Measurements from ENCODE around the gene HSPB2. TPM values are rescaled to one million over a fixed set of nuclear protein-coding genes. Genes with fewer than 3 reads are reported as not detected.
A peak's percentile ranks its signal among the peaks of the same experiment; 100 is the strongest.
"Not testable (repeated sequence)": the region's sequence is repeated elsewhere in the genome, so short reads cannot be mapped to it uniquely, and the experiment has no call there.

The HSPB2 gene
- total RNA-seq, 4 donors from 2014 or later, result 3.1 to 4.6 TPM; not detected in 2

DNA sequence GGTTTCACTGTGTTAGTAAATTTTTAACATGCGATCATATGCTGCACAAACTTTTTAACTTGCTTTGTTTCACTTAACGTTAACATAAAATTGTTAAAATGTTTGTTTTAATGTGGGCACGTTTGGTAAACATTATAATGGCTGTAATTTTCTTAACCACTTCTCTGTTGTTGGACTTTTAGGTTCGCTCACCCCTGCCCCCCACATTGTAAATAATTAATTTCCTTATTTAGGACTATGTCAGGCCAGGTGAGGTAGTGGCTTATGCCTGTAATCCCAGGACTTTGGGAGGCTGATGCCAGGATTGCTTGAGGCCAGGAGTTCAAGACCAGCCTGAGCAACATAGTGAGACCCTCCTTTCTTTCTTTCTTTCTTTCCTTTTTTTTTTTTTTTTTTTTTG, 17.9 kb downstream of the HSPB2 start:
- DNase-seq (ENCODE audit: low spot score) (no peak), ATAC-seq (ENCODE audit: low FRiP score) (no peak)
- TF ChIP-seq CTCF (IDR thresholded peaks at IDR 0.05), result no peak

- no peak for ATAC-seq (ENCODE audit: low FRiP score)
- TF ChIP-seq CTCF (IDR thresholded peaks at IDR 0.05), result no peak
- DNase-seq (ENCODE audit: low spot score), result no peak
These were observed 20.0 kb downstream of the HSPB2 start for GRCh38 chr11:111932611-111932950.

GRCh38 chr11:111933176-111933575, 20.6 kb downstream of the HSPB2 start:
- not testable (repeated sequence) for ATAC-seq (ENCODE audit: low FRiP score); DNase-seq (ENCODE audit: low spot score)

DNA sequence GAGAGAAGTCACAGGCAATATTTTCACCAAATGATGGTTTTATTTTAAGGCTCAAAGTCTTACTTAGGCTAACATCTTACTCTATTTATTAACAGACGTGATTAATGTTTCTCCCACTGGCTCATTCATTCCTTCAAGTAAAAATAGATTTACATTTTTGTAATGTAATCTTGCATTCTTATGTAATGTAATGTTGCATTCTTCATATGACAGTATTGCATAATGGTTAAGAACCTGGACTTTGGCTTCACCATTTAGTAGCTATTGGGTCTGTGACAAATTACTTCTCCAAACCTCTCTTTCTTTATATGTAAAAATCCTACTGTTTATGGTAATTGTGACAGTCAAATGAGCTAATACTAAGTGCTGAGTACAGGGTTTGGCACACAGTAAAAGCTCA, 21.3 kb downstream of the HSPB2 start:
- no peak for TF ChIP-seq CTCF (IDR thresholded peaks at IDR 0.05)
- no peak for ATAC-seq (ENCODE audit: low FRiP score)
- DNase-seq (ENCODE audit: low spot score), result no peak

GRCh38 chr11:111934306-111934705, 21.8 kb downstream of the HSPB2 start:
- no peak for DNase-seq (ENCODE audit: low spot score)
- TF ChIP-seq CTCF (IDR thresholded peaks at IDR 0.05), result no peak
- no peak for ATAC-seq (ENCODE audit: low FRiP score)

DNA sequence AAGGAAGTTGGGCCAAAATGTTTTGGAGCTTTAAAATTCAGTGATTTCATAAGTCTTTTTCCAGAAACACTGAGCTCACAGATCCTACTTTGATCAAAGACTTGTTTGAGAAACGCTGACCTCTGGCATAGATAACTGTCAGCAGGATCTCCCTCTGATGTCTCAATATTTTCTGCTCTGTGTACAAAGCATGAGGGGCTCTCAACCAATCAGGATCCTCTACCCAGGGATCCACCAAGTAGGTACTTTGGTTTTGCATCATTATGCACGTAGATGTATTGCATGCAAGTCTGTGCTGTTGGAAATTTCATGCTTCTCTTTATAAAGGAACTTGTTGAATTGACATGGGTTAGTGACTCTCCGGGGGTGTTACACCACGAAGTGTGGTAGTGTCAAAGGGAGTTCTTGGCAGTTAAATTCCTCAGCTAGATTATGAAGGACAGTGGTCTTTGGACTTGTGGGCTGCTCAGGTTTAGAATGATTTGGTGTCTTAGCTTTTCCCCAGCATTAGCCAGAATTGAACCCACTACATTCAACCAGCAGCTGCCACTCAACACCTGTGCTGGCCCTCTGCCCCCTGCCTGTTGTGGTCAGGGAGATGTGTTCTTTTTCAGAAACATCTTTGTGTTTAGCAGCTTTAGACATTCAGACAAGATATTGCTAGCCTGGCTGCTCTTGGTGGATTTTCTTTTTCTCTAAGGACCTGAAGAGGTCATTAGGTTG, 22.9 kb downstream of the HSPB2 start:
- TF ChIP-seq CTCF (IDR thresholded peaks at IDR 0.05), result no peak
- ATAC-seq (ENCODE audit: low FRiP score) (peak; percentile 84), DNase-seq (ENCODE audit: low spot score) (no peak)

DNA sequence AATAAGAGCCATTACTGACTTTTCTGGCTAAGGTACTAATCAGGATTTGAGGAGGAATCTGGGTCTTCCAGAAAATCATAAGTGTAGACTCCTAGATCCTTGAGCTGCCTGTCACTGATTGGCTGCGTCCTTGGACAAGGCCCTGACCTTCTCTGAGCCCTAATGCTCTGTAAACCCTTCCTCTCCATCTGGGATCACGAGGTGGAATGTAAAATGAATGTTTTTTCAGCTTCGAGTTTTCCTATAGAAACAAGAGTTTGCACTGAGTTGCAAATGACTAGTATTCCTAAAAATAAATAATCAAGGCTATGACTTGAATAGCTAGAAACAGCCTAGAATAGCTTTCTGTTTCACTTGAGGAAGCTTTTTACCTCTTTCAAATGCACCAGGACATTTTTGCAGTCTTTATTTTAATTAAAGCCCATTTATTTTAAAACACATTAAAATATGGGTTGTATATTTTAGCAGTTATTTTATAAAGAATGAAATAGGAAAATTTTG, 23.6 kb downstream of the HSPB2 start:
- no peak for DNase-seq (ENCODE audit: low spot score)
- no peak for TF ChIP-seq CTCF (IDR thresholded peaks at IDR 0.05)
- ATAC-seq (ENCODE audit: low FRiP score), result no peak

All from omental fat pad (tissue), 4 donors.